GM21528 (cell line): Measurements from ENCODE around the gene RHOB.
"Not testable (repeated sequence)": the region's sequence is repeated elsewhere in the genome, so short reads cannot be mapped to it uniquely, and the experiment has no call there.

Source experiments
- ATAC-seq: cut with Tn5 transposase; IDR thresholded peaks from one replicate; pipeline ENCODE4 v1.9.1; 2021; ENCODE audit warnings: mild to moderate bottlenecking, moderate library complexity; ENCODE audit not compliant: unreplicated experiment, low FRiP score

Gene RHOB

GRCh38 chr2:20488201-20488641, 41.3 kb downstream of the RHOB start:
- no peak for ATAC-seq

- ATAC-seq: no peak
These were observed 41.9 kb downstream of the RHOB start for GRCh38 chr2:20488782-20489181.

GRCh38 chr2:20490300-20491181, 43.7 kb downstream of the RHOB start:
- no peak for ATAC-seq

GRCh38 chr2:20491739-20492531, 45.1 kb downstream of the RHOB start:
- ATAC-seq: no peak

- ATAC-seq: not testable (repeated sequence)
These were observed 46.2 kb downstream of the RHOB start for GRCh38 chr2:20493095-20493494.

GRCh38 chr2:20494241-20494640, 47.4 kb downstream of the RHOB start:
- ATAC-seq: no peak

GRCh38 chr2:20496076-20496872, 49.4 kb downstream of the RHOB start:
- ATAC-seq: no peak

GRCh38 chr2:20496942-20497341, 50.1 kb downstream of the RHOB start:
- ATAC-seq: no peak
